ENCODE results near the gene SHE.

GRCh38 chr1:154474802-154475201 lies 27.4 kb downstream of the SHE start:
- TF ChIP-seq CTCF (IDR thresholded peaks at IDR 0.05) = no peak
- no peak for TF ChIP-seq POLR2A (IDR thresholded peaks at IDR 0.05)
